H9 (cell line): ENCODE measurements around the gene TNXB. TPM values are rescaled to one million over a fixed set of nuclear protein-coding genes. Genes with fewer than 3 reads are reported as not detected.

Source experiments
- DNase-seq: peaks from one replicate; pipeline ENCODE4 v3.0.0-alpha.2; 2017
- H2AFZ ChIP-seq: one replicate; pipeline ENCODE4 v1.6.1; 2013; ENCODE audit warnings: mild to moderate bottlenecking, low read length, control low read depth, moderate library complexity
- H2AK5ac ChIP-seq: 2 replicates; pipeline ENCODE4 v1.6.1; 2013; ENCODE audit warnings: low read length, control low read depth, mixed read lengths; ENCODE audit not compliant: insufficient read length
- H2BK120ac ChIP-seq: one replicate; pipeline ENCODE4 v1.6.1; 2013; ENCODE audit warnings: low read depth, mild to moderate bottlenecking, low read length, control low read depth, inconsistent platforms; ENCODE audit not compliant: poor library complexity, severe bottlenecking
- H2BK12ac ChIP-seq: 2 replicates; pipeline ENCODE4 v1.6.1; 2013; ENCODE audit warnings: low read length, control low read depth, mixed read lengths, low read depth; ENCODE audit not compliant: insufficient read length
- H2BK15ac ChIP-seq: 2 replicates; pipeline ENCODE4 v1.6.1; 2013; ENCODE audit warnings: low read depth, low read length, control low read depth
- H2BK20ac ChIP-seq: one replicate; pipeline ENCODE4 v1.6.1; 2013; ENCODE audit warnings: low read depth, mild to moderate bottlenecking, low read length, control low read depth, inconsistent platforms; ENCODE audit not compliant: poor library complexity, severe bottlenecking
- H2BK5ac ChIP-seq: 2 replicates; pipeline ENCODE4 v1.6.1; 2013; ENCODE audit warnings: low read length, control low read depth, mixed read lengths; ENCODE audit not compliant: insufficient read length
- H3K14ac ChIP-seq: 2 replicates; pipeline ENCODE4 v1.6.1; 2013; ENCODE audit warnings: low read length, control low read depth; ENCODE audit not compliant: insufficient read depth
- H3K18ac ChIP-seq: 2 replicates; pipeline ENCODE4 v1.6.1; 2013; ENCODE audit warnings: low read depth, mild to moderate bottlenecking, mixed read lengths, low read length, control low read depth; ENCODE audit not compliant: insufficient read length
- H3K23ac ChIP-seq: 2 replicates; pipeline ENCODE4 v1.6.1; 2013; ENCODE audit warnings: low read length, control low read depth, mixed read lengths, low read depth; ENCODE audit not compliant: insufficient read length
- H3K23me2 ChIP-seq: 2 replicates; pipeline ENCODE4 v1.6.1; 2013; ENCODE audit warnings: low read depth, mild to moderate bottlenecking, mixed read lengths, low read length, control low read depth; ENCODE audit not compliant: insufficient read length, poor library complexity, severe bottlenecking
- H3K27ac ChIP-seq: 2 replicates; pipeline ENCODE4 v1.5.1; 2013; ENCODE audit warnings: low read length, control low read depth, mixed read lengths, low read depth; ENCODE audit not compliant: insufficient read length
- H3K27me3 ChIP-seq: 2 replicates; pipeline ENCODE4 v1.6.1; 2013; ENCODE audit warnings: low read length, control low read depth, inconsistent platforms; ENCODE audit not compliant: insufficient read depth
- H3K4ac ChIP-seq: 2 replicates; pipeline ENCODE4 v1.6.1; 2013; ENCODE audit warnings: low read depth, mild to moderate bottlenecking, control low read depth, inconsistent platforms, low read length, moderate library complexity
- H3K4me1 ChIP-seq: 2 replicates; pipeline ENCODE4 v1.6.1; 2013; ENCODE audit warnings: low read length, control low read depth, inconsistent platforms; ENCODE audit not compliant: insufficient read depth
- H3K4me2 ChIP-seq: 2 replicates; pipeline ENCODE4 v1.6.1; 2013; ENCODE audit warnings: low read length, control low read depth, mixed read lengths; ENCODE audit not compliant: insufficient read length, insufficient read depth
- H3K56ac ChIP-seq: 2 replicates; pipeline ENCODE4 v1.6.1; 2013; ENCODE audit warnings: low read depth, mild to moderate bottlenecking, mixed read lengths, low read length, control low read depth; ENCODE audit not compliant: insufficient read length
- H3K79me1 ChIP-seq: 2 replicates; pipeline ENCODE4 v1.6.1; 2013; ENCODE audit warnings: low read depth, mild to moderate bottlenecking, moderate library complexity, low read length, control low read depth, inconsistent platforms; ENCODE audit not compliant: insufficient read depth, poor library complexity, severe bottlenecking
- H3K79me2 ChIP-seq: 2 replicates; pipeline ENCODE4 v1.6.1; 2013; ENCODE audit warnings: low read length, control low read depth, inconsistent platforms; ENCODE audit not compliant: insufficient read depth
- H3K9ac ChIP-seq: 2 replicates; pipeline ENCODE4 v1.6.1; 2013; ENCODE audit warnings: low read length, control low read depth, mixed read lengths; ENCODE audit not compliant: insufficient read length; ENCODE audit errors: extremely low read depth
- H3K9me3 ChIP-seq: one replicate; pipeline ENCODE4 v1.6.1; 2013; ENCODE audit warnings: low read depth, low read length, inconsistent platforms; ENCODE audit not compliant: control insufficient read depth
- H3T11ph ChIP-seq: one replicate; pipeline ENCODE4 v1.6.1; 2013; ENCODE audit warnings: mild to moderate bottlenecking, low read length, control low read depth, inconsistent platforms
- H4K20me1 ChIP-seq: one replicate; pipeline ENCODE4 v1.6.1; 2013; ENCODE audit not compliant: control insufficient read depth, insufficient read length, insufficient read depth
- H4K5ac ChIP-seq: 2 replicates; pipeline ENCODE4 v1.6.1; 2013; ENCODE audit warnings: low read depth, mild to moderate bottlenecking, mixed read lengths, low read length, control low read depth; ENCODE audit not compliant: insufficient read length
- H4K8ac ChIP-seq: replicated peaks from 2 replicates; pipeline ENCODE4 v1.6.1; 2013; ENCODE audit warnings: low read length, control low read depth, mixed read lengths, low read depth; ENCODE audit not compliant: insufficient read length
- H4K91ac ChIP-seq: 2 replicates; pipeline ENCODE4 v1.6.1; 2013; ENCODE audit warnings: low read depth, mild to moderate bottlenecking, moderate library complexity, mixed read lengths, low read length, control low read depth; ENCODE audit not compliant: insufficient read length
- H3K27ac Mint-ChIP-seq, 3 experiments: 2 replicates in 2 of 3; 3 replicates in 1 of 3; pipeline ENCODE4 v1.8.0; 2020 to 2021; ENCODE audit warnings: mixed read lengths in 3 of 3, mild to moderate bottlenecking in 1 of 3, moderate library complexity in 1 of 3
- H3K27me3 Mint-ChIP-seq: 2 replicates; pipeline ENCODE4 v1.8.0; 2021; ENCODE audit warnings: low read depth, mild to moderate bottlenecking, moderate library complexity, mixed read lengths
- H3K36me3 Mint-ChIP-seq, 3 experiments: 2 replicates in 2 of 3; 3 replicates in 1 of 3; pipeline ENCODE4 v1.8.0; 2020 to 2021; ENCODE audit warnings: low read depth in 3 of 3, mixed read lengths in 3 of 3; ENCODE audit not compliant: insufficient read depth in 1 of 3
- H3K4me1 Mint-ChIP-seq, 2 experiments: 2 replicates each; pipeline ENCODE4 v1.8.0; 2020; ENCODE audit warnings: mixed read lengths in 2 of 2
- H3K4me3 Mint-ChIP-seq, 2 experiments: 2 replicates in 1 of 2; 3 replicates in 1 of 2; pipeline ENCODE4 v1.8.0; 2020 to 2021; ENCODE audit warnings: mild to moderate bottlenecking in 2 of 2, mixed read lengths in 2 of 2, moderate library complexity in 1 of 2
- H3K9me3 Mint-ChIP-seq, 2 experiments: 2 replicates in 1 of 2; 3 replicates in 1 of 2; pipeline ENCODE4 v1.8.0; 2020; ENCODE audit warnings: mild to moderate bottlenecking in 2 of 2, mixed read lengths in 2 of 2, moderate library complexity in 1 of 2
- WGBS: extraction: QIAGEN DNeasy Blood & Tissue Kit; methylation state at CpG from one replicate; pipeline ENCODE4 v1.1.7; 2013; ENCODE audit warnings: missing lambda C conversion rate, low lambda C conversion rate, mixed read lengths; ENCODE audit not compliant: insufficient read length; ENCODE audit errors: extremely low coverage; 5-methylcytosine and 5-hydroxymethylcytosine counted together
- total RNA-seq: library from RNA; stranded (reverse); gene quantifications from 2 replicates; pipeline ENCODE4 v1.2.1, GENCODE V29; 2021
- TF ChIP-seq, protein P1 (sequence below): fragments of 200-600 bp; sonication (generic); conservative IDR thresholded peaks from 3 replicates; pipeline ENCODE4 v1.8.0; 2021; ENCODE audit warnings: antibody characterized with exemption, mild to moderate bottlenecking

The TNXB gene
- total RNA-seq, 1 experiment from 2014 or later, result 5.0 TPM

DNA sequence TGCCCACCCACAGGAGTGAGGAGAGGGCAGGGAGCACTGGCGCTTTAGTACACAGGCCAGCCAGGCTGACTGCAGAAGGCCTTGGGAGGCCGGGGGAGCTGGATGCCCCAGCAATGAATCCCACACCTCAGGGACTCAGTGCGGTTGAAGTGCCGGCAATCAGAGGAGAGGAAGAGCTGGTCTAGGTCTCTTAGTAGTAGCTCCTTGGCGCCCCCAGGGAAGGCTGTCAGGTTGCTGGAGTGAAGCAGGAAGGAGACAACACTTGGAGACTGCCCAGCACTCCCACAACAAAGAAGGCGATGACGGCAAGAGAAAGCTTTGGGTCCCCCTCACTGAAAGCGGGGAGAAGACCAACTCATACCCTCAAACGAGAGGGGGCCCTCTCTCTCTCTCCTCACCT lies 8.3 kb upstream of the TNXB start:
- WGBS, result no CpG with 5 or more reads among the region's 9 CpGs
- H2BK15ac ChIP-seq, result no peak overlapping the region
- H3K9ac ChIP-seq, result no peak overlapping the region
- Mint-ChIP-seq H3K4me3 (no peak overlapping the region), H3K36me3 (peaks cover 12 to 60% (median 57%) of the 10 kb centered on the region in 3 experiments; a peak in 6 of 7 replicates), H3K27ac (no peak overlapping the region), H3K9me3 (no peaks in the 10 kb centered on the region; a peak in 1 of 5 replicates), H3K4me1 (peaks cover 0 to 2% of the 10 kb centered on the region in 2 experiments; a peak in 2 of 4 replicates), H3K27me3 (no peaks in the 10 kb centered on the region)
- H4K91ac ChIP-seq, result no peak overlapping the region
- H3K56ac ChIP-seq, result no peak overlapping the region
- H4K8ac ChIP-seq, result no peak overlapping the region
- H2BK12ac ChIP-seq, result no peak overlapping the region
- no peak overlapping the region for H2AK5ac ChIP-seq
- no peak overlapping the region for H3K18ac ChIP-seq
- H3K14ac ChIP-seq, result no peak overlapping the region
- H3K23ac ChIP-seq, result no peak overlapping the region
- H2BK5ac ChIP-seq, result no peak overlapping the region
- TF ChIP-seq, protein P1, sequence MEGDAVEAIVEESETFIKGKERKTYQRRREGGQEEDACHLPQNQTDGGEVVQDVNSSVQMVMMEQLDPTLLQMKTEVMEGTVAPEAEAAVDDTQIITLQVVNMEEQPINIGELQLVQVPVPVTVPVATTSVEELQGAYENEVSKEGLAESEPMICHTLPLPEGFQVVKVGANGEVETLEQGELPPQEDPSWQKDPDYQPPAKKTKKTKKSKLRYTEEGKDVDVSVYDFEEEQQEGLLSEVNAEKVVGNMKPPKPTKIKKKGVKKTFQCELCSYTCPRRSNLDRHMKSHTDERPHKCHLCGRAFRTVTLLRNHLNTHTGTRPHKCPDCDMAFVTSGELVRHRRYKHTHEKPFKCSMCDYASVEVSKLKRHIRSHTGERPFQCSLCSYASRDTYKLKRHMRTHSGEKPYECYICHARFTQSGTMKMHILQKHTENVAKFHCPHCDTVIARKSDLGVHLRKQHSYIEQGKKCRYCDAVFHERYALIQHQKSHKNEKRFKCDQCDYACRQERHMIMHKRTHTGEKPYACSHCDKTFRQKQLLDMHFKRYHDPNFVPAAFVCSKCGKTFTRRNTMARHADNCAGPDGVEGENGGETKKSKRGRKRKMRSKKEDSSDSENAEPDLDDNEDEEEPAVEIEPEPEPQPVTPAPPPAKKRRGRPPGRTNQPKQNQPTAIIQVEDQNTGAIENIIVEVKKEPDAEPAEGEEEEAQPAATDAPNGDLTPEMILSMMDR, result no peak
- H2BK20ac ChIP-seq, result no peak overlapping the region
- H3K27ac ChIP-seq, result no peak overlapping the region
- DNase-seq, result no peak
- H3K79me2 ChIP-seq, result no peaks in the 10 kb centered on the region
- H3T11ph ChIP-seq, result no peak overlapping the region
- H3K4ac ChIP-seq, result no peak overlapping the region
- H4K20me1 ChIP-seq, result no peaks in the 10 kb centered on the region
- H3K23me2 ChIP-seq, result no peaks in the 10 kb centered on the region
- H3K4me2 ChIP-seq, result no peak overlapping the region
- H2BK120ac ChIP-seq, result no peak overlapping the region
- H2AFZ ChIP-seq, result no peak overlapping the region
- H3K79me1 ChIP-seq, result no peaks in the 10 kb centered on the region
- H4K5ac ChIP-seq, result no peak overlapping the region
- no peaks in the 10 kb centered on the region for H3K27me3 ChIP-seq
- H3K4me1 ChIP-seq, result no peaks in the 10 kb centered on the region
- no peaks in the 10 kb centered on the region for H3K9me3 ChIP-seq
